AG04450 (cell line): ENCODE results near the gene GTF2I. TPM values are rescaled to one million over a fixed set of nuclear protein-coding genes. Genes with fewer than 3 reads are reported as not detected.

Experiments used
- CTCF ChIA-PET: fragments of 300-600, 350-600 bp; formaldehyde crosslinking; extraction: SDS; loops from one replicate; lab custom pipeline; 2022; ENCODE audit warnings: antibody characterized with exemption, inconsistent platforms; lab: Charles Lee
- POLR2A ChIA-PET: fragments of 350-600 bp; formaldehyde crosslinking; extraction: SDS; loops from one replicate; lab custom pipeline; 2021; ENCODE audit warnings: antibody characterized with exemption, inconsistent platforms; lab: Yijun Ruan, JAX
- DNase-seq: peaks from one replicate; pipeline ENCODE4 v3.0.0-alpha.2; 2011; ENCODE audit warnings: low read depth, low spot score
- H3K27ac ChIP-seq: one replicate; pipeline ENCODE4 v1.5.1; 2012; ENCODE audit warnings: low read depth, low read length, control low read depth
- H3K27me3 ChIP-seq: one replicate; pipeline ENCODE4 v1.6.0; 2012; ENCODE audit warnings: low read length; ENCODE audit not compliant: control insufficient read depth, insufficient read depth
- H3K4me3 ChIP-seq: 2 replicates; pipeline ENCODE4 v1.5.1; 2011; ENCODE audit warnings: mild to moderate bottlenecking, low read depth, low read length, control low read depth
- H3K9me3 ChIP-seq: 2 replicates; pipeline ENCODE4 v1.5.1; 2012; ENCODE audit warnings: low read length; ENCODE audit not compliant: control insufficient read depth, insufficient read depth
- CTCF ChIP-seq: IDR thresholded peaks from 2 replicates; pipeline ENCODE4 v1.5.1; 2011; ENCODE audit warnings: low read depth, low read length, control low read depth, inconsistent platforms
- polyA plus RNA-seq: library from polyadenylated mRNA; depleted of rRNA; stranded (reverse); fragments of >200 nt; gene quantifications from 2 replicates; pipeline ENCODE4 v1.2.3, GENCODE V29; 2011

The GTF2I gene
- polyA plus RNA-seq, 1 experiment: 115 TPM

- Histone ChIP-seq H3K4me3 (no peak overlapping the region), H3K27me3 (no peaks in the 10 kb centered on the region), H3K27ac (no peak overlapping the region), H3K9me3 (peaks cover 3% of the 10 kb centered on the region; the same call in 1 of the 2 replicates)
- CTCF ChIA-PET: no interaction called here
- POLR2A ChIA-PET: no interaction called here
- no peak for DNase-seq
- TF ChIP-seq CTCF: no peak
Observed at GRCh38 chr7:74653686-74654181, 3.8 kb upstream of the GTF2I start.

- no peak for TF ChIP-seq CTCF
- CTCF ChIA-PET: no interaction called here
- H3K4me3 ChIP-seq: no peak overlapping the region
- no peak overlapping the region for H3K27ac ChIP-seq
- peaks cover 3% of the 10 kb centered on the region; the same call in 1 of the 2 replicates for H3K9me3 ChIP-seq
- no peak for DNase-seq
- no peaks in the 10 kb centered on the region for H3K27me3 ChIP-seq
- POLR2A ChIA-PET: no interaction called here
Observed at GRCh38 chr7:74654811-74655210, 2.7 kb upstream of the GTF2I start.

- H3K27me3 ChIP-seq: no peaks in the 10 kb centered on the region
- POLR2A ChIA-PET: no interaction called here
- CTCF ChIA-PET: no interaction called here
Observed at GRCh38 chr7:74655324-74655723, 2.2 kb upstream of the GTF2I start.

GRCh38 chr7:74655768-74656440, 1.6 kb upstream of the GTF2I start:
- CTCF ChIA-PET: no interaction called here
- Histone ChIP-seq H3K27me3 (no peaks in the 10 kb centered on the region), H3K27ac (peak overlapping the region; percentile 34), H3K9me3 (peaks cover 3% of the 10 kb centered on the region; the same call in 1 of the 2 replicates), H3K4me3 (peak overlapping the region; percentile 72)
- no peak for TF ChIP-seq CTCF
- DNase-seq: no peak
- POLR2A ChIA-PET: no interaction called here

More at GRCh38 chr7:74655324-74655723, 2.2 kb upstream of the GTF2I start:
- Histone ChIP-seq H3K9me3 (peaks cover 3% of the 10 kb centered on the region; the same call in 1 of the 2 replicates), H3K27ac (no peak overlapping the region), H3K4me3 (no peak overlapping the region)
- no peak for DNase-seq
- no peak for TF ChIP-seq CTCF

GRCh38 chr7:74656441-74656836, 1.1 kb upstream of the GTF2I start:
- peak overlapping the region; percentile 89 for H3K27ac ChIP-seq

More at GRCh38 chr7:74656441-74656836, 1.1 kb upstream of the GTF2I start:
- DNase-seq: no peak
- TF ChIP-seq CTCF: no peak
- H3K27me3 ChIP-seq: no peaks in the 10 kb centered on the region
- ChIA-PET POLR2A (no interaction called here), CTCF (no interaction called here)
- H3K4me3 ChIP-seq: peak overlapping the region; percentile 72
- peaks cover 3% of the 10 kb centered on the region; the same call in 1 of the 2 replicates for H3K9me3 ChIP-seq
